ENCODE measurements around the gene HIPK2.

HIPK2 gene

DNA sequence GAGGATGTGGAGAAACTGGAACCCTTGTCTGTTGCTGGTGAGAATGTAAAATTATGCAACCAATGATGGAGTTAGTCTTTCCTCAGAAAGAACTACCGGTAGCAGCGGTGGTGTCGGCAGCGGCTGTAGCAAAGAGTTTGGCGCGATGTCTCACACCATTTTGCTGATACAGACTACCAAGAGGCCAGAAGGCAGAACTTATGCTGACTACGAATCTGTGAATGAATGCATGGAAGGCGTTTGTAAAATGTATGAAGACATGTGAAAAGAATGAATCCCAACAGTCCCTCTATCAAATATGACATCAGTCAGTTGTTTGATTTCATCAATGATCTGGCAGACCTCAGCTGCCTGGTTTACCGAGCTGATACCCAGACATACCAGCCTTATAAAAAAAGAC is 243.7 kb downstream of the HIPK2 start:
- no peak for DNase-seq (ENCODE audit: low read depth)

DNA sequence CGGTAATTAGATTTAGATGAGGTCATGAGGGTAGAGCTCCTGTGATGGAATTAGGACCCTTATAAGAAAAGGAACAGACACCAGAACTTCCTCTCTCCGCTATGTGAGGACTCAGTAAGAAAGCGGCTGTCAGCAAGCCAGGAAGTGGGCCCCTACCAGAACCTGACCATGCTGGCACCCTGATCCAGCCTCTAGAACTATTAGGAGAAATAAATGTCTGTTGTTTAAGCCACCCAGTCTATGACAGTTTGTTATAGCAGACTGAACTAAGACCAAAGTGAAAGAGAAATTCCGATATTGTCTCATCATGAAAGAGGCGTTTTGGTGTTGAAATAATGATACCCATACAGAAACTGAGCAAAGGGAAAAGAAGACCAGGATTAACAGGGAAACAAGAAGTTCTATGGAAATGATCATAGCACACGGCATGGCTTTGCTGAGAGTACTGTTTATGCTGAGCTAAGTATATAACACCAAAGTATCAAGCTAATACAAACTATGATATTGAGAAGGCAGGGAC is 245.1 kb downstream of the HIPK2 start:
- DNase-seq (ENCODE audit: low read depth), result no peak

DNA sequence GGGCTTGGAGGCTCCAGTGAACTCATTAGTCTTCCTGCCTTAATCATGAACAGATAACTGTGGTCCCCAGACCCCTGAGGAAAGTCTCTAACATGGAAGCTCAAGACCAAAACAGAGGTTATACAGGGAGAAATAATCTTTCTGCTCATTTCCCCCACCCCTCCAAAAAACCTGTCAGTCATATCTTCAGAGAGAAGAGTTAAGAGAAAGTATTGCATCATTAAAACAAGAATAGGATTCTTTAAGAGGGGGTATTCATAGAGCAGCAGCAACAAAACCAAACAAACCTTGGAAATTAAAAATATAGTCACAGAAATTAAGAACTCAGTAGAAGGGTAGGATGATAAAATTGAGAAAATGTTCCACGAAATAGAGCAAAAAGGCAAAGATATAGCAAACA is 246.7 kb downstream of the HIPK2 start:
- no peak for DNase-seq (ENCODE audit: low read depth)

DNA sequence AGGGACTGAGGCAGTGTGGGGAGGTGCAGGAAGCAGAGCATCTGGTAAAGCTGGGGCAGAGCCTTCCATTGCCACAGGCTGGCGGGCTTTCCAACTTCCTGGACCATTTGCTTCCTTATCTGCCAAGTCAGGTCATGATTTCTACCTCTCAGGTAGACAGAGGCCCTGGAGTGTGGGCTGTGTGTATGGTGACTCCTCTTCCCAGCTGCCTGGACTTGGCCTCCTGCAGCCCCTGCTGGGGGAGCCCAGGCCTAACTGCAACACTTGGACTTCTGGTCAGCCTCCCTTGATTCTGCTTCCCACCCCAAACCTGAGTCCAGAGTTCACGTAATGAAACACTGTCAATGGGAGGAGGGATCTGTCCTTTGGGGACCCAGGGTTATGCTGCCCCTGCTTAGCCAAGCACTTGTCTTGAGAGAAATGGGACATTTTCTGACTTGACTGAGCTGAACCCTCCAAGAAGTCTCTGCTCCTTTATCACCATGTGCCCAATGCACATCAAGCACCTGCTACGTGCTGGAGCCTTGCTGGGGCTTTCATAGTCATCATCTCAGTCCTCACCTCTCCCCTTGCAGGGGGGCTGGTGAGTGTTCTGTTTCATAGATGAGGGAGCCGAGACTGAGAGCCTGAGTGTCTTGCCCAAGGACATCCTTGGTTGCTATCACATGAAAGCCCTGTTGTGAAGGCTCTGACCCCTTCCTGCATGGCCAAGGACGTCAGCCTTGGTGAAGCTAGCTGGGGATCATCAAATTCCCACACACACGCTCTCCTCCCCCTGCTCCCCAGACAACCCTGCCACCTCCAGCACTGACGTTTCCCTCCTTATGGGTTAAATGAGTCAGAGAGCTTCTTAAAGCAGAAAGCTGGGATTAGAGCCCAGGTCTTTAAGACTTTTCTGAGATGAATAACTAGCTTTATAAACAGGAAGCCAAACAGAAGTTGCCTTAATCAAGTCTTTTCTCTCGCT is 250.9 kb downstream of the HIPK2 start:
- no peak for DNase-seq (ENCODE audit: low read depth)

DNA sequence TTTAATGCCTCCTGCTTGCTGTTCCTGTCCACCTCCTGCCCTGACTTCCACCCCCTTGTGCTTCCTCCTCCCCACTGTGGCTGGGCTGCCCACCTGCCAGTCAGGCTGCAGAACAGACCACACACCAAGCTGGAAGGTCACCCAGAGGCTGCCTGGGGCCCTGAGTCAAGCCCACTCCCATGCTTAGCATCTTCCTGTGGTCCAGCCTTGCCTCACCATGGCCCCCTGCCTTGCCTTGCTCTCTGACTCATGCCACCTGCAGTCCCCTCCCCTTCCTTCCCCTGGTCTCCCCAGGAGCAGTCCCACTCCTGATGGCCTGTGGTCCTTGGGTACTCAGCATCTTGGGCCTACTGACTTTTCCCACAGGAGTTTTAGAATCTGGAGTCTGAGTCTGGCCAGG is 252.0 kb downstream of the HIPK2 start:
- no peak for DNase-seq (ENCODE audit: low read depth)

DNA sequence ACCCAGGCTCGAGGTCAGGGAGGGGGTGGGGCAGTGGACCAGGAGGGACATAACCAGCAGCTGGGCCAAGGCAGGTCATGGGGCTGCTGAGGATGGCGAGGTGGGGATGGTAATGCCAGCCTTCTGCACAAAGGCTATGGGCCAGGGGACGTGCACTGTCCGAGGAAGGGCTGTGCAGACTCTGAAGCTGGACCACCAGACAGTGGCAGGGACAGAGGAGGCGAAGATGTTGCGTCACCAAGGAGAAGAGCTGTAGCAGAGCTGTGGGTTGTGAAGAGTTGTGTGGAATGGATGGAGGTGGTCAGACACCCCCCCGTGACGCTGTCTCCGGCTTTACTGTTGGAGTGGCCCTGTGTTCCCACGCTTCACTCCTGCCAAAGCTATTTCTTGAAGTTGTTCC is 252.6 kb downstream of the HIPK2 start:
- DNase-seq (ENCODE audit: low read depth), result no peak

DNA sequence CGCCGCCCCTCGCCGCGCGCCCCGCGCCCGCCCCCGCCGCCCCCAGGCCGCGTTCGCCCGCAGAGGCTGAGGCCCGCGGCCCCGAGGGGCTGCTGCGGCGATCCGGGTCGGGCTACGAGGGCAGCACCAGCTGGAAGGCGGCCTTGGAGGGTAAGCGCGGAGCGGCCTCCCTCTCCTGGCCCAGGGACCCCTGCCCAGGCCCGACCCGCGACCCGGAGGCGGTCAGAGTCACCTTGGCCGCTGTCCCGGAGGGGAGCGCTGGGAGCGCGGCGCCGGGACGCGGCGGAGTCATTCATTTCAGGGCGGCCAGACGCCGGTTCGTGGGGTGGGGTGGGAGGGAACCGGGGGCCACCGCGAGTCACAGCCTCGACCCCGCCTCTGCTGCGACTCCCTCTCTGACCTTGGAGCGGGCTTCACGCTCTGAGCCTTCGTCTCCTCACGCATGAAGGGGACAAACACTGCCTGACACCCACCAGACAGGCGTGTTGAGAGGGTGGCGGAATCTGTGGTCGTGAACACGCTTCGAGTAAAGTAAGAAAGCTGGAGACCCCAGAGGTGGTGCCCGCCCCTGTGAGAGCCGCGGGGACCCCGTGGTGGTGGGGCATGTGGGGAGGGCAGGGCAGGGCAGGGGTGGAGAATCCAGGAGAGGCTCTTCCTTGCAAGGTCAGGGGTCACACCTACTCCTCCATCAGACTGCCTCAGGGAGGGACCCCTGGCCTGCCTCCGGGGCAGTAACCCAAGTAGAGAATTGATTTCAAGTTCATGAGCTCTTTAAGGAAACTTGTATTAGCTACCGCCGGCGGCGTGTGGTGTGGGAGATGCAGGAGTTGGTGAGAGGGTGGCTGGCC is 253.6 kb downstream of the HIPK2 start:
- no peak for DNase-seq (ENCODE audit: low read depth)

DNA sequence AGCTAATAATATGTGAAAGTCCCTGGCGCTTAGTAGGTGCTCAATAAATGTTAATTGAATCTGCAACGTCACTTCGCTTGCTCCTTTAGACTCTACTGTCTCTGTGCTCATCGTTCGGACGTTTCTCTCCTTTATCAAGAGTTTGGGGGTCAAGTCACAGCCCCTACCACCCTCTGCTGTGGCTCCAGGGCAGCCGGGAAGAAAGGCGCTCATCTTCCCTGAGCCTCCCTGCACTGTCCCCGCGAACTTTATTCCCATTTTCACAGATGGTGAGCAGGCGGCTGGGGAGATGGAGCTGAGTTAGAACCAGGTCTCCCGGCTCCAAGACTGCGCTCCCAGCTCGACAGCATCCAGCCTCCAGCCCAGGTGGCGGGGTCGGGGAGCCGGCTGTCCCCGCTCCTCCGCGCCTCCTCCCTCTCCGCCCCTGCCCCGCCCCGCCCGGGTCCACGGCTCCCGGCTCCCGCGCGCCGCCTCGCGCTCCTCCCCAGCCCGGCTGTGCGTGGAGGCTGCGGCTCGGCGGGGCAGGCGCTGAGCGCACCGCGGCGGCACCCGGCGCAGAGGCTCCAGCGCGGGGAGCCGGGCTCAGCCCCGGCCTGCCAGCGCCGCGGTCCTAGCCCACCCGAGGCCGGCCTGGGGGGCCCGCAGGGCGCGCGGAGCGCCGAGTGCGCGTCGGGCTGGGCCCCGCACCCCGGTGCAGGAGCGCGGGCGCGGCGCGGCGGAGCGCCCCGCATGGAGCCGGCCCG is 254.4 kb downstream of the HIPK2 start, which contains the start of gene CLEC2L:
CLEC2L (plus strand) TSS at position 487 of the 743 bp plus-strand sequence; CDS start at position 730, 243 bp downstream.
- no peak for DNase-seq (ENCODE audit: low read depth)

DNA sequence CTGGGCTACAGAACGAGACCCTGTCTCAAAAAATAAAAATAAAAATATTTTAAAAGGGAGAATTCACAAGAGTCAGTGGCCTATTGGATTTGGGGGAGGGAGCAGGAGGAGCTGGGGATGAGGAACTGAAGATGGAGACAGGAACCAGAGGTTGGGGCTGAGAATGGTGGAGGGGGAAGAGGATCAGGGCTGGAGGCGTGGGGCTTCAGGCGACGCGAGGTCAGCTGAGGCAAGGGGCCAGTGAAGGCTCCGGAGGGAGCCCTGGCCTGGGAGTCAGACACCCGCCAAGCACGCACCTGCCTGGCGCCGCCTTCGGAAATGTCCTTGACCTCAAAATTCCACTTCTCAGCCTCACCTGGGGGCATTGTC is 255.0 kb downstream of the HIPK2 start:
- DNase-seq (ENCODE audit: low read depth), result no peak

DNA sequence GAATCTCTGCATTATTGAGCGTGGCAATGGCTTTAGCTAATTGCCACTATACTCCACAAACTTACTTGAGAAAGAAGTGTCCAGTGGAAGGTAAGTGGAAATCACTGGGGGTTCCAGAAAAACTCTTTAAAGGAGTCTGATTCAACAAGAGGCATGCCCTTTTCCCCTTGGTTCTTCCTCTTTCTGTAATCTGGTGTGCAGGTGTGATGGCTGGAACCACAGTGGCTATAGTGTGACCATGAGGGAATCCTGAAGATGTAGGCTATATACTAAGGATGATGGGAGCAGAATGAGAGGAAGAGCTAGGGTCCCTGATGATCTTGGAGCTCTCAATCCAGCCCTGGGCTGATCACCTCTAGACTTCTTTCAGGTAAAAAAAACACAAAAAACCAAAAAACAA is 256.4 kb downstream of the HIPK2 start:
- DNase-seq (ENCODE audit: low read depth), result no peak

DNA sequence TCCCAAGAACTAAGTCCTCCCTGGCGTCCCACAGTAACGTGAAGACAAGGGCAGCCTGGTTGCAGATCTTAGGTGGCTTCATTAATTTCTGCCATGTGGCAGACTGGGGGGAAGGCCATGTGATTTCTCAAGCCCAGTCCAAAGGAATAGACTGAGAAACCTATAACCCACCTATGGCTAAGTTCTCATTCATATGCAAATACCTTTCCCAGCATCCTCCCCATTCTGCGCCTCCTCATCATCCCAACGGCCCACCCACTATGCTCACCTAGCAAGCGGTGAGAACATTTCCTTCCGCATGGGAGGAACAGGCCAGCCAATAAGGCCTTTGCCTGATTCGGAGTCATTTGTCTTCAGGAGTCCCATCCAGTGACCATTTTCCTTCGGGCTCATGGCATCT is 262.5 kb downstream of the HIPK2 start:
- DNase-seq (ENCODE audit: low read depth), result no peak

Data from activated T-cell treated with anti-CD3 and anti-CD28 coated beads for 24 hours (primary cell).